Stimulated activated CD8-positive, alpha-beta memory T cell treated with anti-CD3 and anti-CD28 coated beads, Interleukin-12 subunit alpha, Interleukin-12 subunit beta, amount 100 ng/mL, for 4 hours (primary cell): ENCODE measurements around the gene MAST1.
"Not testable (repeated sequence)": the region's sequence is repeated elsewhere in the genome, so short reads cannot be mapped to it uniquely, and the experiment has no call there.

Experiments
- DNase-seq: peaks from one replicate; pipeline ENCODE4 v3.0.0-alpha.2; 2020; ENCODE audit warnings: low read depth

Gene MAST1

GRCh38 chr19:12838182-12838885 is at the start of gene MAST1:
Gene MAST1, plus strand, starts transcription at chr19:12838515. Its CDS starts 58 bp downstream, at chr19:12838573.
- DNase-seq, result no peak

GRCh38 chr19:12788682-12789097 is 49.6 kb upstream of the MAST1 start:
- peak; percentile 25 for DNase-seq

- no peak for DNase-seq
These were observed 49.0 kb upstream of the MAST1 start for GRCh38 chr19:12789098-12789903.

GRCh38 chr19:12789904-12790619 is 48.3 kb upstream of the MAST1 start:
- DNase-seq, result peak; percentile 87

GRCh38 chr19:12790628-12791344 is 47.5 kb upstream of the MAST1 start:
- no peak for DNase-seq

GRCh38 chr19:12791345-12792050 is 46.8 kb upstream of the MAST1 start, which contains the start of gene JUNB:
Gene JUNB, plus strand, starts transcription at chr19:12791486. Its CDS starts 286 bp downstream, at chr19:12791772.
- DNase-seq, result peak; percentile 95

- peak; percentile 72 for DNase-seq
These were observed 46.1 kb upstream of the MAST1 start for GRCh38 chr19:12792051-12792852.

- DNase-seq, result no peak
These were observed 45.4 kb upstream of the MAST1 start for GRCh38 chr19:12792853-12793289.

- peak; percentile 95 for DNase-seq
These were observed 44.8 kb upstream of the MAST1 start for GRCh38 chr19:12793290-12794195.

- no peak for DNase-seq
These were observed 43.9 kb upstream of the MAST1 start for GRCh38 chr19:12794196-12794941.

- DNase-seq, result no peak
These were observed 43.3 kb upstream of the MAST1 start for GRCh38 chr19:12794971-12795381.

- peak; percentile 55 for DNase-seq
These were observed 41.9 kb upstream of the MAST1 start for GRCh38 chr19:12796146-12797071.

- DNase-seq, result no peak
These were observed 41.2 kb upstream of the MAST1 start for GRCh38 chr19:12797141-12797587.

GRCh38 chr19:12797607-12798006 is 40.7 kb upstream of the MAST1 start:
- not testable (repeated sequence) for DNase-seq

- DNase-seq, result no peak
These were observed 38.4 kb upstream of the MAST1 start for GRCh38 chr19:12799742-12800465.

GRCh38 chr19:12800466-12800770 is 37.9 kb upstream of the MAST1 start:
- no peak for DNase-seq
